H1 (cell line): Measurements from ENCODE around the gene VEZT. TPM values are rescaled to one million over a fixed set of nuclear protein-coding genes. Genes with fewer than 3 reads are reported as not detected.

Experiments
- CTCF ChIA-PET: fragments of 300-600 bp; sonication (Branson Sonifier 250); formaldehyde crosslinking; loops from one replicate; lab custom pipeline; 2021; ENCODE audit not compliant: partially characterized antibody; lab: Charles Lee
- POLR2A ChIA-PET: fragments of 300-600 bp; sonication (Branson Sonifier 250); formaldehyde crosslinking; loops from one replicate; lab custom pipeline; 2021; ENCODE audit warnings: inconsistent platforms; ENCODE audit not compliant: partially characterized antibody; lab: Charles Lee
- DNase-seq, 2 experiments: peaks; one replicate each; pipeline versions ENCODE4 v3.0.0 to v3.0.0-alpha.2; 2010 to 2022; ENCODE audit warnings: low spot score in 2 of 2, low read depth in 1 of 2, mixed read lengths in 1 of 2
- FAIRE-seq: peaks from 2 replicates; lab custom pipeline; 2011; peaks lifted over from hg19 to GRCh38; lab: Jason Lieb, UNC
- H2AFZ ChIP-seq: 2 replicates; pipeline ENCODE4 v1.8.1; 2012; ENCODE audit warnings: low read length, inconsistent platforms
- H2AK5ac ChIP-seq: 2 replicates; pipeline ENCODE4 v1.6.1; 2013; ENCODE audit warnings: low read depth, low read length
- H2BK120ac ChIP-seq: replicated peaks from 2 replicates; pipeline ENCODE3; 2013; ENCODE audit warnings: low read depth, low read length, inconsistent platforms
- H2BK12ac ChIP-seq: 2 replicates; pipeline ENCODE4 v1.6.1; 2013; ENCODE audit warnings: low read depth, low read length
- H2BK15ac ChIP-seq: 2 replicates; pipeline ENCODE4 v1.6.1; 2013; ENCODE audit warnings: low read length
- H2BK20ac ChIP-seq: 2 replicates; pipeline ENCODE4 v1.6.1; 2013; ENCODE audit warnings: low read length
- H2BK5ac ChIP-seq: 2 replicates; pipeline ENCODE4 v1.6.1; 2013; ENCODE audit warnings: low read depth, low read length
- H3K14ac ChIP-seq: 2 replicates; pipeline ENCODE4 v1.6.1; 2013; ENCODE audit warnings: inconsistent platforms; ENCODE audit not compliant: insufficient read length
- H3K18ac ChIP-seq: 2 replicates; pipeline ENCODE4 v1.6.1; 2013; ENCODE audit warnings: low read length; ENCODE audit errors: extremely low read depth
- H3K23ac ChIP-seq: 2 replicates; pipeline ENCODE4 v1.6.1; 2013; ENCODE audit warnings: inconsistent platforms; ENCODE audit not compliant: insufficient read length
- H3K23me2 ChIP-seq: 2 replicates; pipeline ENCODE4 v1.6.1; 2013; ENCODE audit warnings: low read depth, low read length
- H3K27ac ChIP-seq: 2 replicates; pipeline ENCODE4 v1.6.1; 2011; ENCODE audit warnings: low read depth, low read length, inconsistent platforms
- H3K27me3 ChIP-seq, 4 experiments: replicated peaks in 1 of 4; 1 replicate in 1 of 4; 2 replicates in 3 of 4; pipeline versions ENCODE4 v1.6.1 to v1.8.1; 2011 to 2013; ENCODE audit warnings: low read length in 3 of 4, mild to moderate bottlenecking in 3 of 4, inconsistent platforms in 2 of 4, mixed read lengths in 2 of 4, moderate library complexity in 1 of 4; ENCODE audit not compliant: control insufficient read depth in 3 of 4, insufficient read depth in 3 of 4; ENCODE audit errors: extremely low read depth in 1 of 4
- H3K36me3 ChIP-seq, 4 experiments: 2 replicates each; pipeline versions ENCODE4 v1.6.1 to v1.8.1; 2011 to 2013; ENCODE audit warnings: mild to moderate bottlenecking in 4 of 4, low read length in 3 of 4, moderate library complexity in 2 of 4, control low read depth in 1 of 4, inconsistent platforms in 1 of 4; ENCODE audit not compliant: insufficient read depth in 4 of 4, control insufficient read depth in 2 of 4
- H3K4ac ChIP-seq: replicated peaks from 2 replicates; pipeline ENCODE3; 2013; ENCODE audit warnings: low read length, low read depth, mixed read lengths, inconsistent platforms; ENCODE audit not compliant: insufficient read length
- H3K4me1 ChIP-seq, 4 experiments: replicated peaks in 1 of 4; 1 replicate in 1 of 4; 2 replicates in 3 of 4; pipeline versions ENCODE4 v1.6.1 to v1.8.1; 2011 to 2013; ENCODE audit warnings: low read length in 3 of 4, inconsistent platforms in 2 of 4, mixed read lengths in 1 of 4; ENCODE audit not compliant: insufficient read depth in 4 of 4, control insufficient read depth in 3 of 4
- H3K4me2 ChIP-seq, 2 experiments: 2 replicates each; pipeline versions ENCODE4 v1.6.1 to v1.8.1; 2011 to 2013; ENCODE audit warnings: low read depth in 2 of 2, low read length in 2 of 2, control low read depth in 1 of 2, inconsistent platforms in 1 of 2, mild to moderate bottlenecking in 1 of 2; ENCODE audit not compliant: insufficient read depth in 1 of 2
- H3K4me3 ChIP-seq, 4 experiments: fragments of 200-600, 300-600 bp in 1 of 4; sonication (generic), shearing (Covaris generic), sonication (Bioruptor Twin) in 1 of 4; 2 replicates each; pipeline versions ENCODE4 v1.5.1 to v1.8.1; 2011 to 2016; ENCODE audit warnings: low read length in 4 of 4, low read depth in 3 of 4, control low read depth in 2 of 4, inconsistent platforms in 2 of 4, mild to moderate bottlenecking in 2 of 4, mixed read lengths in 1 of 4, moderate library complexity in 1 of 4; ENCODE audit not compliant: insufficient read depth in 2 of 4; ENCODE audit errors: extremely low read depth in 1 of 4
- H3K56ac ChIP-seq: replicated peaks from 2 replicates; pipeline ENCODE3; 2013; ENCODE audit warnings: low read depth, mild to moderate bottlenecking, mixed read lengths, low read length, inconsistent platforms; ENCODE audit not compliant: insufficient read length
- H3K79me1 ChIP-seq: 2 replicates; pipeline ENCODE4 v1.6.1; 2013; ENCODE audit warnings: low read depth, low read length, control low read depth
- H3K79me2 ChIP-seq, 2 experiments: 2 replicates each; pipeline versions ENCODE4 v1.6.1 to v1.8.1; 2012 to 2013; ENCODE audit warnings: low read length in 2 of 2, mild to moderate bottlenecking in 2 of 2, inconsistent platforms in 1 of 2; ENCODE audit not compliant: insufficient read depth in 2 of 2, control insufficient read depth in 1 of 2
- H3K9ac ChIP-seq, 4 experiments: replicated peaks in 1 of 4; 1 replicate in 1 of 4; 2 replicates in 3 of 4; pipeline versions ENCODE4 v1.6.1 to v1.8.1; 2011 to 2013; ENCODE audit warnings: low read depth in 3 of 4, low read length in 3 of 4, control low read depth in 2 of 4, mild to moderate bottlenecking in 2 of 4, moderate library complexity in 2 of 4, inconsistent platforms in 1 of 4; ENCODE audit errors: extremely low read depth in 1 of 4
- H3K9me3 ChIP-seq, 2 experiments: 2 replicates each; pipeline versions ENCODE4 v1.6.1 to v1.8.1; 2012 to 2013; ENCODE audit warnings: mild to moderate bottlenecking in 2 of 2, moderate library complexity in 2 of 2, control low read depth in 1 of 2, inconsistent platforms in 1 of 2, low read depth in 1 of 2, low read length in 1 of 2, mixed read lengths in 1 of 2; ENCODE audit not compliant: insufficient read depth in 2 of 2
- H4K20me1 ChIP-seq, 2 experiments: replicated peaks in 1 of 2; 2 replicates each; pipeline versions ENCODE3 to v1.8.1; 2011 to 2013; ENCODE audit warnings: inconsistent platforms in 2 of 2, low read length in 2 of 2, mild to moderate bottlenecking in 1 of 2; ENCODE audit not compliant: insufficient read depth in 2 of 2, control insufficient read depth in 1 of 2
- H4K5ac ChIP-seq: 2 replicates; pipeline ENCODE4 v1.6.1; 2013; ENCODE audit warnings: low read length, low read depth, mixed read lengths, inconsistent platforms; ENCODE audit not compliant: insufficient read length
- H4K8ac ChIP-seq: 2 replicates; pipeline ENCODE4 v1.8.0; 2013; ENCODE audit warnings: mild to moderate bottlenecking, moderate library complexity, low read length, inconsistent platforms; ENCODE audit not compliant: insufficient read depth; ENCODE audit errors: extremely low read depth
- H4K91ac ChIP-seq: replicated peaks from 2 replicates; pipeline ENCODE3; 2013; ENCODE audit warnings: low read length, mixed read lengths, inconsistent platforms; ENCODE audit not compliant: insufficient read length
- ASH2L ChIP-seq: fragments of 200-600, 300-600 bp; sonication (generic); IDR thresholded peaks from one replicate; pipeline ENCODE4 v1.7.1; 2017; ENCODE audit warnings: low read length
- BRCA1 ChIP-seq: IDR thresholded peaks from 2 replicates; pipeline ENCODE4 v1.6.1; 2012; ENCODE audit warnings: low read depth, low read length, improper control_type of control experiment
- CBX5 ChIP-seq: fragments of 300-800, 300-1000 bp; sonication (generic); IDR thresholded peaks from 2 replicates; pipeline ENCODE4 v1.7.1; 2016; ENCODE audit warnings: antibody characterized with exemption, low read length, low read depth
- CBX8 ChIP-seq: fragments of 300-800, 300-1000 bp; sonication (generic); IDR thresholded peaks from 2 replicates; pipeline ENCODE4 v1.7.1; 2016; ENCODE audit warnings: low read depth, low read length, borderline replicate concordance
- CHD1 ChIP-seq: IDR thresholded peaks from 2 replicates; pipeline ENCODE4 v1.6.1; 2012; ENCODE audit warnings: low read depth, low read length, improper control_type of control experiment
- GTF2F1 ChIP-seq: IDR thresholded peaks from 2 replicates; pipeline ENCODE4 v1.6.1; 2012; ENCODE audit warnings: low read depth, low read length, improper control_type of control experiment, borderline replicate concordance
- KDM4A ChIP-seq: IDR thresholded peaks from one replicate; pipeline ENCODE4 v1.7.1; 2012; ENCODE audit warnings: low read depth, mild to moderate bottlenecking, moderate library complexity, low read length, inconsistent platforms; ENCODE audit not compliant: severe bottlenecking
- KDM5A ChIP-seq: fragments of 200-600 bp; IDR thresholded peaks from 2 replicates; pipeline ENCODE4 v1.7.1; 2012; ENCODE audit warnings: mild to moderate bottlenecking, low read length, inconsistent platforms, mixed read lengths
- MAFK ChIP-seq: IDR thresholded peaks from 2 replicates; pipeline ENCODE4 v1.6.1; 2012; ENCODE audit warnings: low read depth, mild to moderate bottlenecking, improper control_type of control experiment, low read length
- NANOG ChIP-seq: IDR thresholded peaks from 2 replicates; pipeline ENCODE4 v1.6.1; 2011; ENCODE audit warnings: low read length, low read depth, mild to moderate bottlenecking, inconsistent platforms; ENCODE audit not compliant: insufficient read depth, poor library complexity, severe bottlenecking
- NRF1 ChIP-seq: IDR thresholded peaks from 2 replicates; pipeline ENCODE4 v1.6.1; 2011; ENCODE audit warnings: mild to moderate bottlenecking, low read depth, low read length, improper control_type of control experiment
- POLR2A ChIP-seq, 2 experiments: IDR thresholded peaks; 1 replicate in 1 of 2; 2 replicates in 1 of 2; pipeline ENCODE4 v1.6.1; 2011; ENCODE audit warnings: low read depth in 2 of 2, low read length in 2 of 2, mild to moderate bottlenecking in 2 of 2; ENCODE audit errors: control extremely low read depth in 1 of 2
- RBBP5 ChIP-seq: IDR thresholded peaks from 2 replicates; pipeline ENCODE4 v1.7.1; 2012; ENCODE audit warnings: low read depth, mild to moderate bottlenecking, inconsistent platforms, low read length, moderate library complexity, borderline replicate concordance
- YY1 ChIP-seq: IDR thresholded peaks from 2 replicates; pipeline ENCODE4 v1.6.1; 2011; ENCODE audit warnings: low read depth, mild to moderate bottlenecking, low read length
- WGBS, 2 experiments: shearing (Covaris generic) in 1 of 2; methylation state at CpG; one replicate each; pipeline versions ENCODE4 v1.1.6 to v1.1.7; 2013 to 2015; ENCODE audit warnings: low lambda C conversion rate in 2 of 2, mixed read lengths in 2 of 2, inconsistent platforms in 1 of 2, low coverage in 1 of 2, missing lambda C conversion rate in 1 of 2; ENCODE audit not compliant: insufficient replicate concordance in 2 of 2, insufficient coverage in 1 of 2, insufficient read length in 1 of 2; ENCODE audit errors: extremely low coverage in 1 of 2, missing lambda C conversion rate in 1 of 2; 5-methylcytosine and 5-hydroxymethylcytosine counted together
- polyA plus RNA-seq, 7 experiments: library from polyadenylated mRNA; depleted of rRNA in 3 of 7; stranded (reverse) in 5 of 7; unstranded in 2 of 7; fragments of >200 nt in 5 of 7; fragments of 200-250 nt in 2 of 7; gene quantifications; 1 replicate in 5 of 7; 2 replicates in 1 of 7; 4 replicates in 1 of 7; pipeline versions ENCODE4 v1.2.1 to v1.2.3, GENCODE V29; 2011 to 2013; ENCODE audit warnings: missing spikeins in 2 of 7, mixed read lengths in 2 of 7
- total RNA-seq: library from RNA; stranded (reverse); fragmentation: NEBNext Ultra II Directional; extraction: Animal tissue kit (Norgen Biotek cat#: 25700); gene quantifications from 2 replicates; pipeline ENCODE4 v1.2.1, GENCODE V29; 2021
- TF ChIP-seq, protein P1 (sequence below): IDR thresholded peaks from 2 replicates; pipeline ENCODE4 v1.6.1; 2011; ENCODE audit warnings: low read length, improper control_type of control experiment

Gene VEZT
- total and polyA plus RNA-seq, 2 of the 8 experiments (the other 6 are each of a cell fraction or from before 2014, with no cell fraction given): 44.0 to 56.1 TPM

- WGBS, 2 experiments: 92% methylated on average over 3 of the region's 3 CpGs; no CpG with 5 or more reads in 1 of the 2 experiments
- peaks cover 0 to 64% of the 10 kb centered on the region in 2 experiments; a peak in 2 of 4 replicates for H3K79me2 ChIP-seq
- H3K4me1 ChIP-seq: peaks cover 2 to 6% (median 5%) of the 10 kb centered on the region in 4 experiments; a peak in 5 of 7 replicates
- no peak overlapping the region for H2BK15ac ChIP-seq
- H2BK12ac ChIP-seq: no peak overlapping the region
- H3K23me2 ChIP-seq: no peaks in the 10 kb centered on the region
- H3K4me2 ChIP-seq: no peak overlapping the region
- no peak overlapping the region for H3K4ac ChIP-seq
- no peak overlapping the region for H3K18ac ChIP-seq
- no peak overlapping the region for H3K27ac ChIP-seq
- POLR2A ChIA-PET: interaction anchor here (0.9 kb wide), 1 partner anchor 22 kb away, joined by 4 read pairs; no protein-coding TSS in a partner anchor
- no peaks in the 10 kb centered on the region for H3K36me3 ChIP-seq
- H2AK5ac ChIP-seq: no peak overlapping the region
- no peaks in the 10 kb centered on the region for H3K9me3 ChIP-seq
- H2BK20ac ChIP-seq: no peak overlapping the region
- no peaks in the 10 kb centered on the region for H3K79me1 ChIP-seq
- H4K8ac ChIP-seq: no peak overlapping the region
- H3K23ac ChIP-seq: no peak overlapping the region
- no peak overlapping the region for H3K14ac ChIP-seq
- H3K4me3 ChIP-seq: no peak overlapping the region
- H2AFZ ChIP-seq: no peak overlapping the region
- H4K91ac ChIP-seq: no peak overlapping the region
- no peak for DNase-seq
- no peak overlapping the region for H2BK120ac ChIP-seq
- no peaks in the 10 kb centered on the region for H4K20me1 ChIP-seq
- no peak overlapping the region for H3K9ac ChIP-seq
- H3K56ac ChIP-seq: no peak overlapping the region
- no peaks in the 10 kb centered on the region for H3K27me3 ChIP-seq
- CTCF ChIA-PET: no interaction called here
- FAIRE-seq: no peak
- H2BK5ac ChIP-seq: no peak overlapping the region
- H4K5ac ChIP-seq: no peak overlapping the region
- no peak for TF ChIP-seq KDM4A
- TF ChIP-seq RBBP5: no peak
- TF ChIP-seq NANOG: no peak
- TF ChIP-seq CBX5: no peak
- TF ChIP-seq GTF2F1: no peak
- TF ChIP-seq NRF1: no peak
- TF ChIP-seq ASH2L: no peak
- TF ChIP-seq YY1: no peak
- no peak for TF ChIP-seq CBX8
- no peak for TF ChIP-seq KDM5A
- TF ChIP-seq BRCA1: no peak
- TF ChIP-seq MAFK: no peak
- no peak for TF ChIP-seq POLR2A (IDR thresholded peaks at IDR 0.05; ENCODE audit: control extremely low read depth in 1 of 2, low read depth in 2 of 2, low read length in 2 of 2)
- TF ChIP-seq, protein P1, sequence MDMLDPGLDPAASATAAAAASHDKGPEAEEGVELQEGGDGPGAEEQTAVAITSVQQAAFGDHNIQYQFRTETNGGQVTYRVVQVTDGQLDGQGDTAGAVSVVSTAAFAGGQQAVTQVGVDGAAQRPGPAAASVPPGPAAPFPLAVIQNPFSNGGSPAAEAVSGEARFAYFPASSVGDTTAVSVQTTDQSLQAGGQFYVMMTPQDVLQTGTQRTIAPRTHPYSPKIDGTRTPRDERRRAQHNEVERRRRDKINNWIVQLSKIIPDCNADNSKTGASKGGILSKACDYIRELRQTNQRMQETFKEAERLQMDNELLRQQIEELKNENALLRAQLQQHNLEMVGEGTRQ: no peak
- no peak for TF ChIP-seq CHD1
Observed at GRCh38 chr12:95193139-95193538, 24.5 kb upstream of the VEZT start.
